Neural progenitor cell (in vitro differentiated cells): ENCODE measurements around the gene TWNK. TPM values are rescaled to one million over a fixed set of nuclear protein-coding genes. Genes with fewer than 3 reads are reported as not detected.

ENCODE experiments used
- DNase-seq: peaks from one replicate; pipeline ENCODE4 v3.0.0-alpha.2; 2016; ENCODE audit warnings: low spot score
- H2AFZ ChIP-seq: fragments of 200-600 bp; sonication (generic); replicated peaks from 2 replicates; pipeline ENCODE4 v1.6.1; 2016; ENCODE audit warnings: antibody characterized with exemption
- H3F3A ChIP-seq: fragments of 200-600 bp; sonication (generic); 2 replicates; pipeline ENCODE4 v1.6.1; 2016; ENCODE audit warnings: antibody characterized with exemption, low read depth
- H3K27ac ChIP-seq: fragments of 200-600 bp; sonication (generic); 2 replicates; pipeline ENCODE4 v1.5.1; 2016; ENCODE audit warnings: mild to moderate bottlenecking
- H3K27me3 ChIP-seq: fragments of 200-600 bp; sonication (generic); 2 replicates; pipeline ENCODE4 v1.6.1; 2016; ENCODE audit warnings: mild to moderate bottlenecking, moderate library complexity
- H3K36me3 ChIP-seq: fragments of 200-600 bp; sonication (generic); 2 replicates; pipeline ENCODE4 v1.5.1; 2016
- H3K4me1 ChIP-seq: fragments of 200-600 bp; sonication (generic); 2 replicates; pipeline ENCODE4 v1.6.1; 2016; ENCODE audit warnings: mixed run types
- H3K4me2 ChIP-seq: fragments of 200-600 bp; sonication (generic); 2 replicates; pipeline ENCODE4 v1.6.1; 2016
- H3K4me3 ChIP-seq: fragments of 200-600 bp; sonication (generic); 2 replicates; pipeline ENCODE4 v1.5.1; 2016
- H3K79me2 ChIP-seq: fragments of 200-600 bp; sonication (generic); 2 replicates; pipeline ENCODE4 v1.6.1; 2016; ENCODE audit warnings: low read depth
- H3K9ac ChIP-seq: fragments of 200-600 bp; sonication (generic); 2 replicates; pipeline ENCODE4 v1.6.1; 2016
- H3K9me3 ChIP-seq: fragments of 200-600 bp; sonication (generic); 2 replicates; pipeline ENCODE4 v1.5.1; 2016; ENCODE audit warnings: low read depth
- H4K20me1 ChIP-seq: fragments of 200-600 bp; sonication (generic); 2 replicates; pipeline ENCODE4 v1.6.1; 2016; ENCODE audit warnings: low read depth
- H3K27ac Mint-ChIP-seq: 3 replicates; pipeline ENCODE4 v1.8.0; 2021; ENCODE audit warnings: mixed read lengths
- H3K27me3 Mint-ChIP-seq: 2 replicates; pipeline ENCODE4 v1.8.0; 2022; ENCODE audit warnings: low read depth, mild to moderate bottlenecking, inconsistent platforms, moderate library complexity, mixed read lengths; ENCODE audit not compliant: insufficient read depth
- H3K36me3 Mint-ChIP-seq: 3 replicates; pipeline ENCODE4 v1.8.0; 2021; ENCODE audit warnings: mixed read lengths
- H3K4me1 Mint-ChIP-seq: 3 replicates; pipeline ENCODE4 v1.8.0; 2021; ENCODE audit warnings: mixed read lengths
- H3K4me3 Mint-ChIP-seq: 3 replicates; pipeline ENCODE4 v1.8.0; 2021; ENCODE audit warnings: mild to moderate bottlenecking, moderate library complexity, mixed read lengths
- H3K9me3 Mint-ChIP-seq: 3 replicates; pipeline ENCODE4 v1.8.0; 2020; ENCODE audit warnings: mixed read lengths
- CTCF ChIP-seq: fragments of 200-600 bp; sonication (generic); IDR thresholded peaks from 2 replicates; pipeline ENCODE4 v1.5.1; 2017; ENCODE audit warnings: antibody characterized with exemption, mild to moderate bottlenecking
- EZH2 ChIP-seq: fragments of 200-600 bp; sonication (generic); IDR thresholded peaks from 2 replicates; pipeline ENCODE4 v1.6.1; 2017; ENCODE audit warnings: antibody characterized with exemption, mild to moderate bottlenecking, moderate library complexity
- EZH2phosphoT487 ChIP-seq: fragments of 200-600 bp; sonication (generic); IDR thresholded peaks from 2 replicates; pipeline ENCODE4 v1.6.1; 2017; ENCODE audit warnings: antibody characterized with exemption
- total RNA-seq: library from RNA; depleted of rRNA; stranded (reverse); fragments of >200 nt; gene quantifications from 2 replicates; pipeline ENCODE4 v1.2.3, GENCODE V29; 2015; ENCODE audit warnings: low replicate concordance

TWNK gene
- total RNA-seq, 1 donor from 2014 or later = 6.4 TPM

DNA sequence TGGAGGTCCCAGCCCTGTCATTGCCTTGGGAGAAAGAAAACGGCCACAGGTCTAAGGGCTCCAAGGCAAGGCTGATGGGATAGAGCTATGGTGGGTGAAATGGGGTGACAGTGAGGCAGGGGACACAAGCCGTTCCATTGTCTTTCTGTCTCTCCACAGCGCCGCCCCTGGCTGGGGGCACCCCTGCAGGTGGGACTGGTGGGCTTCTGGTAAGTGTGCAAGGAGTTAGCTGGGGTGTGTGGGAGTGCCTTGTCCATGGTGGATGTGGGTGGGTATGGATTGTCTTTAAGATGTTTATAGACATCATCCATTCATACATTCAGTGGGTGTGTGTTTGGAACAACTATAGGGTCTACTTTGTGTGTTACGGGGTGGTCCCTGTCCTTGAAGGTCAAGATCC is 51.1 kb downstream of the TWNK start:
- H3K27me3 ChIP-seq = peaks cover 84% of the 10 kb centered on the region
- H3K9ac ChIP-seq = no peak overlapping the region
- H3F3A ChIP-seq = peaks cover 19% of the 10 kb centered on the region
- DNase-seq = no peak
- H3K79me2 ChIP-seq = no peaks in the 10 kb centered on the region
- H3K27ac Mint-ChIP-seq = no peak overlapping the region
- TF ChIP-seq CTCF (peak; percentile 43), EZH2 (no peak), EZH2phosphoT487 (no peak)
- H3K4me1 Mint-ChIP-seq = peaks cover 40% of the 10 kb centered on the region
- no peak overlapping the region for H3K27ac ChIP-seq
- no peak overlapping the region for H3K4me3 ChIP-seq
- no peak overlapping the region for H3K4me2 ChIP-seq
- no peaks in the 10 kb centered on the region for H3K9me3 ChIP-seq
- H2AFZ ChIP-seq = no peak overlapping the region
- H3K4me3 Mint-ChIP-seq = no peak overlapping the region
- no peaks in the 10 kb centered on the region for H3K36me3 Mint-ChIP-seq
- no peaks in the 10 kb centered on the region for H3K9me3 Mint-ChIP-seq
- H3K27me3 Mint-ChIP-seq = peaks cover 16% of the 10 kb centered on the region
- H3K4me1 ChIP-seq = peaks cover 5% of the 10 kb centered on the region
- H3K36me3 ChIP-seq = no peaks in the 10 kb centered on the region
- peaks cover 8% of the 10 kb centered on the region for H4K20me1 ChIP-seq

DNA sequence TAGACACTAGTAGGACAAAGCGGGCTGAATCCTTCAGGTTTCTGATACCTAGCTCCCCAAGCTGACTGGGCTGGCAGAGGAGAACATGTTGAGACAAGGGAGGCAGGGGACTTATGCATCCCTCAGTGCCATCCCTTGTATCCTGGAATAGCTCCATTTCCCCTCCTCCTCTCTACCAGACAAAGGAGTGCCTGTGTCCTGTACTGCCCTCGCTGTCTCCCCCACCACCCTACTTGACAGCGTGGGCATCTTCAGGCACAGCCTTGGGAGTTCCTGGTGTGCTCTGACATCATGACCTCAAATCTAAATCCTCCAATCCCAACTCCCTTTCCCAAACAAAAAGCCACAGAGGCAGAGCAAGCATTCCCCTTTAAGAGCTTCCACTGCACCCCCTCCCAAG is 52.7 kb downstream of the TWNK start:
- Histone ChIP-seq H3K4me3 (no peak overlapping the region), H3K79me2 (no peaks in the 10 kb centered on the region), H3K4me1 (peaks cover 8% of the 10 kb centered on the region), H2AFZ (no peak overlapping the region), H4K20me1 (peaks cover 8% of the 10 kb centered on the region), H3K36me3 (no peaks in the 10 kb centered on the region), H3K9ac (no peak overlapping the region), H3K27ac (no peak overlapping the region), H3K4me2 (no peak overlapping the region), H3K27me3 (peaks cover 84% of the 10 kb centered on the region), H3F3A (peaks cover 31% of the 10 kb centered on the region), H3K9me3 (no peaks in the 10 kb centered on the region)
- Mint-ChIP-seq H3K4me3 (no peak overlapping the region), H3K36me3 (no peaks in the 10 kb centered on the region), H3K27ac (no peak overlapping the region), H3K4me1 (peaks cover 42% of the 10 kb centered on the region), H3K9me3 (no peaks in the 10 kb centered on the region), H3K27me3 (peaks cover 15% of the 10 kb centered on the region)
- DNase-seq = no peak
- no peak for TF ChIP-seq CTCF
- TF ChIP-seq EZH2phosphoT487 = no peak
- no peak for TF ChIP-seq EZH2

- peak overlapping the region; percentile 65 for H3K27ac Mint-ChIP-seq
- no peaks in the 10 kb centered on the region for H3K9me3 ChIP-seq
- H4K20me1 ChIP-seq = peaks cover 8% of the 10 kb centered on the region
- no peaks in the 10 kb centered on the region for H3K36me3 Mint-ChIP-seq
- H3K9ac ChIP-seq = no peak overlapping the region
- H3K36me3 ChIP-seq = no peaks in the 10 kb centered on the region
- H3K4me1 Mint-ChIP-seq = peaks cover 42% of the 10 kb centered on the region
- H3K4me2 ChIP-seq = no peak overlapping the region
- no peak overlapping the region for H2AFZ ChIP-seq
- H3K27ac ChIP-seq = no peak overlapping the region
- peaks cover 8% of the 10 kb centered on the region for H3K4me1 ChIP-seq
- TF ChIP-seq CTCF (no peak), EZH2 (no peak), EZH2phosphoT487 (no peak)
- H3K27me3 Mint-ChIP-seq = peaks cover 21% of the 10 kb centered on the region
- H3F3A ChIP-seq = peaks cover 34% of the 10 kb centered on the region
- no peak for DNase-seq
- H3K9me3 Mint-ChIP-seq = no peaks in the 10 kb centered on the region
- H3K4me3 ChIP-seq = no peak overlapping the region
- H3K79me2 ChIP-seq = no peaks in the 10 kb centered on the region
- peaks cover 84% of the 10 kb centered on the region for H3K27me3 ChIP-seq
- peak overlapping the region; percentile 62 for H3K4me3 Mint-ChIP-seq
Measured at GRCh38 chr10:101040851-101041250, 53.5 kb downstream of the TWNK start.
